ENCODE measurements around the gene FBLN1. TPM values are rescaled to one million over a fixed set of nuclear protein-coding genes. Genes with fewer than 3 reads are reported as not detected.
"Not testable (repeated sequence)": the region's sequence is repeated elsewhere in the genome, so short reads cannot be mapped to it uniquely, and the experiment has no call there.

FBLN1 gene
- total RNA-seq, 1 donor from 2014 or later: not detected

DNA sequence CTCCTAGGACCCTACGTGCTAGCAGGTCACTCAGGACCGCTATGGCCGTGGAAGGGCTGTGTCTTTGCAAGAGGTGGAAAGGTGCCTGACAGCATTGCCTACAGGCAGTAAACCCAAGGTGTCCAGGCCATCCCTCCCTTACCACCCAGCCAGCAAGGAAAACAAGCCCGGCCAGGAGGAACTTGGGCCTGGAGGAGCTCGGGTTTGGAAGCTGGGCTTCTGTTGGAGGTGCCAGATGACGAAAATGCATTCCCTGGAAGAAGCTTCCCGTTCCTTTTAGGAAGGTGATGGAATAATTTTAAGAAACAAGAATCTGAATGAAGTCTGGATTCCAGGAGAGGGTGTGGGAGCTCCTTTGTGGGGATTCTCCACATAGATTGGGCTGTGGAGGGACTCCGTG, 23.6 kb downstream of the FBLN1 start:
- intact Hi-C loops (cut with micrococcal nuclease): no loop called here

DNA sequence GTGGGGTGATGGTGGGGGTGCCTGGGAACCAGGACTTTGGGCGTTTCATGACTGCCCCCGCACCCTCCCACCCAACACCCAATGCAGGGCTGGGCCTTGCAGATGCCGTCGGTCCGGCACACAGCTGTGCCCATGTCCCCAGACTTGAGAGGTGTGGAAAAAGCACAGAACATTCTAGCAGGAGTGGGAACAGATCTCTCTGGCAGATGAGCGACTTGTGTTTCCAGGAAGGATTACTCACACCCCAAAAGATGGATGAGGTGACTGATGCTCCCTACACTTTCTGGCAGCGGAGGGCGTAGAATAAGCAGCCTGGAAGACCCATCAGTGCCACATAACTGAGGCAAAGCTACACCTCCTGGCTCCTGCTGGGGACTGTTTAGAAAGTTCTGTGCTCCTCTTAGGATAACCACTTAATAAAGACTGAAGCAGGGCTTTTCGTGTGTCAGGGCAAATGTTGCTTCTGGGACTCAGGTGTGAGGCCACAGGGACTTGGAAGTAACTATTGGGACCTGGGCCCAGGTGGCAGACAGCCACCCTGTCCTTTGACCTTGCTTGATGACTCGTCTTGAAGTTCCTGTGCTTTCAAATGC, 24.2 kb downstream of the FBLN1 start:
- intact Hi-C loops (cut with micrococcal nuclease): no loop called here

GRCh38 chr22:45527456-45527855, 24.8 kb downstream of the FBLN1 start:
- intact Hi-C loops (cut with micrococcal nuclease): no loop called here

DNA sequence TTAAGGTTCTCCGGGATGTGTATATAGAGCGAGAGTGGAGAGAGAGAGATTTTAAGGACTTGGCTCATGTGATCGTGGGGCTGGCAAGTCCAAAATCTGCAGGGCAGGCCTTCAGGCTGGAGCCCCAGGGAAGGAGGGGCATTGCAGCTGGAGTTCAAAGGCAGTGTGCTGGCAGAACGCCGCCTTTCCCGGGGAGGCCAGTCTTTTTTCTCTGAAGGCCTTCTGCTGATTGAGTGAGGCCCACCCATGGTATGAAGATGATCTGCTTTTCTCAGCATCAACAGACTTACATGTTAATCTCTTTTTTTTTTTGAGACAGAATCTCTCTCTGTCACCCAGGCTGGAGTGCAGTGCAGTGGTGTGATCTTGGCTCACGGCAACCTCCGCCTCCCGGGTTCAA, 25.4 kb downstream of the FBLN1 start:
- intact Hi-C loops (cut with micrococcal nuclease): no loop called here

- intact Hi-C loops (cut with micrococcal nuclease): no loop called here
Measured at GRCh38 chr22:45529105-45529504, 26.4 kb downstream of the FBLN1 start.

DNA sequence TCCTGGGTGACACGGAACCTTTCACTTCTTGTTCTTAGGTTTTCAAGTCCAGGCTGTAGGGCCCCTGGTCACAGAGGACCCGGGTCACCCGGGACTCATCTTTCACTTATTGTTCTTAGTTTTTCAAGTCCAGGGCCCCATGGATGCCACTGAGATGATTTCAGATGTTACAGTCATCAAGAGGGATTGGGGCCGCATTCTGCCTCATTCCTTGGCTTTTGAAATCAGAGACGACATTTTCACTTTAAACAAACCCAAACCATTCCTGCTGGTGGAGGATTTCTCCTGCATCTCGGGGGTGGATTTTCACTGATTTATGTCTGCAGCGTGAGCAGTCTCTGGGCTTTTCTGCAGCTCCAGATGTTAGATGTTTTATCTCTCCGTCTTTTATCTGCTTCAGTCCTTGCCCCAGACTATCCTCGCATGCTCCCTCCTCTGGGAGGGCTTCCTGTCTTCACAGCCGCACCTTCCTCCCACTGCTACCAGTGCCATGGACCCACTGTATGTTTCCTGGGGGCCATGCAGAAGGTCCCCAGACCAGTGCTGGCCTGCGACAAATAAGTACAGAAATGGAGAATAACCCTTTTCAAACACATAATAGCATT, 27.4 kb downstream of the FBLN1 start:
- intact Hi-C loops (cut with micrococcal nuclease): no loop called here

- intact Hi-C loops (cut with micrococcal nuclease): no loop called here
Measured at GRCh38 chr22:45531441-45532234, 29.0 kb downstream of the FBLN1 start.

GRCh38 chr22:45532235-45532631, 29.6 kb downstream of the FBLN1 start:
- intact Hi-C loops (cut with micrococcal nuclease): no loop called here

DNA sequence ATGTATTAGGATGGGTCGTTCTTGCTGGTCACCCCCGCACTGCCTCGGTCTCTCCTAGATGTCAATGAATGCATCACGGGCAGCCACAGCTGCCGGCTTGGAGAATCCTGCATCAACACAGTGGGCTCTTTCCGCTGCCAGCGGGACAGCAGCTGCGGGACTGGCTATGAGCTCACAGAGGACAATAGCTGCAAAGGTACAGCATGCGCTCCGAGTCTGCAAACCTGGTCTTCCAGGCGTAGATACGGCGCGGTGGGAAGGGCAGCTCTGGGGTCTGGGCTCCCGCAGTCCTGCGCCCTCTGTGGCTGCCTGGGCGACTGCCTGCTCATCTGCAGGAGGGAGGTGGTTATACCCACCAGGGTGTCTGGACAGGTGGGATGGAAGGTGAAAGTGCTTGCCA, 31.0 kb downstream of the FBLN1 start:
- intact Hi-C loops (cut with micrococcal nuclease): no loop called here

GRCh38 chr22:45534339-45535192, 31.9 kb downstream of the FBLN1 start:
- intact Hi-C loops (cut with micrococcal nuclease): no loop called here

- intact Hi-C loops (cut with micrococcal nuclease): no loop called here
Measured at GRCh38 chr22:45535290-45535689, 32.6 kb downstream of the FBLN1 start.

DNA sequence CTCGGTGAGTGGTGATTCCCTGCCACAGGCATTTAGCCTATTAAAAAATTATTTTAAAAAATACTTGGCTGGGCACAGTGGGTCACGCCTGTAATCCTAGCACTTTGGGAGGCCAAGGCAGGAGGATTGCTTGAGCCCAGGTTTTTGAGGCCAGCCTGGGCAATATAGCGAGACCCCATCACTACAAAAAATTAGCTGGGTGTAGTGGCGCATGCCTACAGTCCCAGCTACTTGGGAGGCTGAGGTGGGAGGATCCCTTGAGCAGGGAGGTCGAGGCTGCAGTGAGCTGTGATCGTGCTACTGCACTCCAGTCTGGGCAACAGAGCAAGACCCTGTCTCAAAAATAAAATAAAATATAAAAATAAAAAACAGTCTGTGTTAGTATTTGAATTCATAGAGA, 33.2 kb downstream of the FBLN1 start:
- intact Hi-C loops (cut with micrococcal nuclease): not testable (repeated sequence)

GRCh38 chr22:45537734-45538181, 35.1 kb downstream of the FBLN1 start:
- intact Hi-C loops (cut with micrococcal nuclease): no loop called here

GRCh38 chr22:45538281-45538680, 35.6 kb downstream of the FBLN1 start:
- intact Hi-C loops (cut with micrococcal nuclease): no loop called here

GRCh38 chr22:45540122-45540521, 37.4 kb downstream of the FBLN1 start:
- intact Hi-C loops (cut with micrococcal nuclease): no loop called here

DNA sequence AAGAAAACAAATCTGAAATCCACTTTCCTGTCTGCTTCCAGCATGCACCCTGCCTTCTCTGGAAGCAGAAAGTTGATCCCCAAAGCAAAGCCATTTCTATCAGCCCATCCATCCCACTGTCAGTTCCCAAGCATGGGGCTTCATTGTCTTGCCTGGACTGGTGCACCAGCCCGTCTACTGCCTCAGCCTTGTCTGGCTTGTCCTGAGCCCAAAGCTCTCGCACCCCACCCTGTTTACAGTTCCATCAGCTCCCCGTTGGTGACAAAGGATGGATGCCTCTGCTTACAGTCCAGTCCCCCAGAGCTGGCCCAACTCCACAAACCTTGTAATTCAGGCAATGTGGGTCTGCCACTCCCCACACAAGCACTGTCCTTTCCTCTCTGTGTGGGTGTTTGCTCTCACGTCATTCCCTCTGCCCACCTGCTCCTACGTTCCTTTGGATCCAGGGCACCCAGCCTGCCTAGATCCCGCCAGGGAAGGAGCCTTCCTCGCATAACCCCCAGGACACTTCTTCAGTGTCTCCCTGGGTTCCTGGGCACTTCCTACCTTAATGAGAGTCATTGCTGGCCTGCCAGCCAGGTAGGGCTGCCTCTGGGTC, 38.8 kb downstream of the FBLN1 start:
- intact Hi-C loops (cut with micrococcal nuclease): no loop called here

DNA sequence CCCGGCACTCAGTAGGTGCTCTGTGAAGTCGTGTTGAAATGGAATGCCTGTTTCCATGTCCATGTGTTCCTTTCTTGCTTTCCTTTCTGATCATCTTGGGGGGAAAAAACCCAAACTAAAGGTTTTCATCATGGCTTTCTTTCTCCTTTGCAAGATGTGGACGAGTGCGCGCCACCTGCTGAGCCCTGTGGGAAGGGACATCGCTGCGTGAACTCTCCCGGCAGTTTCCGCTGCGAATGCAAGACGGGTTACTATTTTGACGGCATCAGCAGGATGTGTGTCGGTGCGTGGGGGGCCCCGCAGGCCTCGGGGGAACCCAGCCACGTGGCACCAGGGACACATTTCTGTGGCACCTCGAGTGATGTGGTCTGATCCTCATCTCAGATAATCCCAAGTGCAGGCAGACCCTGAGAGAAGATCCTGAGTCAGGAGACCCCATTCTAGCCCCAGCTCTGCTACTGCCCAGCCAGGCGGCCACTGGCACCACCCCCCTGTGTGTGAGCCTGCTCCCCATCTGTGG, 39.4 kb downstream of the FBLN1 start:
- intact Hi-C loops (cut with micrococcal nuclease): no loop called here

DNA sequence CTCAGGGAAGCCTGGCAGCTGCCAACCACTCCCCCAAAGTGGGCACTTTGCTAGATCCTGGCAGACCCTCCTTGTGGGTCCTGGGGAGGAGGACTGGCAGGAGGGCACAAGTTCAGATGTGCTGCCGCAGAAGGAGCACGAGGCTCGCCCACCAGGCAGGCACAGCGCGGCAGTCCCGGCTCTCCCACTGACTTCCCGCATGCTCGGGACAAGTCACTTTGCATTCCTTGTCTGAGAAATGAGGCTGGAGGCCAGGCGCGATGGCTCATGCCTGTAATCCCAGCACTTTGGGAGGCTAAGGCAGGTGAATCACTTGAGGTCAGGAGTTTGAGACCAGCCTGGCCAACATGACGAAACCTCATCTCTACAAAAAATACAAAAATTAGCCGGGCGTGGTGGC, 40.1 kb downstream of the FBLN1 start:
- intact Hi-C loops (cut with micrococcal nuclease): not testable (repeated sequence)

- intact Hi-C loops (cut with micrococcal nuclease): no loop called here
Measured at GRCh38 chr22:45543243-45543642, 40.6 kb downstream of the FBLN1 start.

- intact Hi-C loops (cut with micrococcal nuclease): no loop called here
Measured at GRCh38 chr22:45544588-45545170, 42.0 kb downstream of the FBLN1 start.

Data from T-helper 2 cell treated with Interferon-gamma antibody and Interleukin-4, amounts not matched to agents 100 ng/mL and 5 ng/mL, for 36 hours (primary cell).